GM19397 (cell line): Measurements from ENCODE around the gene DIAPH2.
"Not testable (repeated sequence)": the region's sequence is repeated elsewhere in the genome, so short reads cannot be mapped to it uniquely, and the experiment has no call there.

Experiments
- ATAC-seq: cut with Tn5 transposase; IDR thresholded peaks from one replicate; pipeline ENCODE4 v1.9.1; 2021; ENCODE audit warnings: mild to moderate bottlenecking, moderate library complexity; ENCODE audit not compliant: unreplicated experiment

DIAPH2 gene

GRCh38 chrX:97366237-97366636 lies 681.6 kb downstream of the DIAPH2 start:
- no peak for ATAC-seq

GRCh38 chrX:97367125-97367524 lies 682.5 kb downstream of the DIAPH2 start:
- no peak for ATAC-seq

- no peak for ATAC-seq
These were observed 685.3 kb downstream of the DIAPH2 start for GRCh38 chrX:97369947-97370346.

GRCh38 chrX:97372001-97372766 lies 687.5 kb downstream of the DIAPH2 start:
- no peak for ATAC-seq

GRCh38 chrX:97374266-97374665 lies 689.6 kb downstream of the DIAPH2 start:
- no peak for ATAC-seq

GRCh38 chrX:97380200-97380599 lies 695.6 kb downstream of the DIAPH2 start:
- ATAC-seq, result no peak

- no peak for ATAC-seq
These were observed 700.0 kb downstream of the DIAPH2 start for GRCh38 chrX:97384685-97385084.

- no peak for ATAC-seq
These were observed 702.4 kb downstream of the DIAPH2 start for GRCh38 chrX:97387004-97387403.

- no peak for ATAC-seq
These were observed 705.1 kb downstream of the DIAPH2 start for GRCh38 chrX:97389761-97390192.

- ATAC-seq, result no peak
These were observed 712.7 kb downstream of the DIAPH2 start for GRCh38 chrX:97397371-97397770.

- peak; percentile 41 for ATAC-seq
These were observed 713.4 kb downstream of the DIAPH2 start for GRCh38 chrX:97398030-97398551.

GRCh38 chrX:97399400-97399799 lies 714.8 kb downstream of the DIAPH2 start:
- no peak for ATAC-seq

GRCh38 chrX:97400492-97400891 lies 715.9 kb downstream of the DIAPH2 start:
- ATAC-seq, result no peak

GRCh38 chrX:97401154-97401553 lies 716.5 kb downstream of the DIAPH2 start:
- ATAC-seq, result peak; percentile 46

- peak; percentile 9 for ATAC-seq
These were observed 717.0 kb downstream of the DIAPH2 start for GRCh38 chrX:97401586-97402136.

- no peak for ATAC-seq
These were observed 717.7 kb downstream of the DIAPH2 start for GRCh38 chrX:97402333-97402732.

- ATAC-seq, result no peak
These were observed 718.3 kb downstream of the DIAPH2 start for GRCh38 chrX:97402903-97403302.

- ATAC-seq, result no peak
These were observed 720.5 kb downstream of the DIAPH2 start for GRCh38 chrX:97405031-97405660.

GRCh38 chrX:97409632-97410415 lies 725.2 kb downstream of the DIAPH2 start:
- not testable (repeated sequence) for ATAC-seq

GRCh38 chrX:97416461-97416860 lies 731.8 kb downstream of the DIAPH2 start:
- ATAC-seq, result no peak

- no peak for ATAC-seq
These were observed 744.5 kb downstream of the DIAPH2 start for GRCh38 chrX:97429101-97429500.
